GM18502 (cell line): ENCODE measurements around the gene USP3.

ENCODE experiments used
- ATAC-seq: cut with Tn5 transposase; IDR thresholded peaks from one replicate; pipeline ENCODE4 v1.9.1; 2021; ENCODE audit warnings: mild to moderate bottlenecking; ENCODE audit not compliant: unreplicated experiment, poor library complexity

USP3 gene

GRCh38 chr15:63495343-63495742 is 9.1 kb upstream of the USP3 start:
- ATAC-seq: no peak

GRCh38 chr15:63495780-63496488 is 8.5 kb upstream of the USP3 start:
- no peak for ATAC-seq

- no peak for ATAC-seq
These were observed 6.5 kb upstream of the USP3 start for GRCh38 chr15:63497642-63498467.

GRCh38 chr15:63499175-63499549 is 5.2 kb upstream of the USP3 start:
- ATAC-seq: no peak

- no peak for ATAC-seq
These were observed 4.8 kb upstream of the USP3 start for GRCh38 chr15:63499611-63500010.

GRCh38 chr15:63500265-63501250 is 3.8 kb upstream of the USP3 start:
- no peak for ATAC-seq

- no peak for ATAC-seq
These were observed 2.9 kb upstream of the USP3 start for GRCh38 chr15:63501256-63502089.

GRCh38 chr15:63502137-63502766 is 2.1 kb upstream of the USP3 start:
- ATAC-seq: no peak

GRCh38 chr15:63502843-63503738 is 1.3 kb upstream of the USP3 start:
- peak; percentile 52 for ATAC-seq

GRCh38 chr15:63503739-63504246 is 600 bp upstream of the USP3 start:
- peak; percentile 31 for ATAC-seq

GRCh38 chr15:63504979-63505841 is 817 bp downstream of the USP3 start:
- ATAC-seq: peak; percentile 17

- ATAC-seq: no peak
These were observed 1.4 kb downstream of the USP3 start for GRCh38 chr15:63505842-63506222.

GRCh38 chr15:63506537-63507035 is 2.2 kb downstream of the USP3 start:
- ATAC-seq: no peak

- ATAC-seq: no peak
These were observed 3.8 kb downstream of the USP3 start for GRCh38 chr15:63507878-63508818.

GRCh38 chr15:63509056-63509954 is 4.9 kb downstream of the USP3 start:
- ATAC-seq: no peak
